Embryonic facial prominence (tissue), 1 donor: ENCODE measurements around the gene IFNW1.

Source experiments
- DNase-seq: peaks from one replicate; pipeline ENCODE4 v3.0.0-alpha.2; 2016; ENCODE audit errors: extremely low spot score

Gene IFNW1

DNA sequence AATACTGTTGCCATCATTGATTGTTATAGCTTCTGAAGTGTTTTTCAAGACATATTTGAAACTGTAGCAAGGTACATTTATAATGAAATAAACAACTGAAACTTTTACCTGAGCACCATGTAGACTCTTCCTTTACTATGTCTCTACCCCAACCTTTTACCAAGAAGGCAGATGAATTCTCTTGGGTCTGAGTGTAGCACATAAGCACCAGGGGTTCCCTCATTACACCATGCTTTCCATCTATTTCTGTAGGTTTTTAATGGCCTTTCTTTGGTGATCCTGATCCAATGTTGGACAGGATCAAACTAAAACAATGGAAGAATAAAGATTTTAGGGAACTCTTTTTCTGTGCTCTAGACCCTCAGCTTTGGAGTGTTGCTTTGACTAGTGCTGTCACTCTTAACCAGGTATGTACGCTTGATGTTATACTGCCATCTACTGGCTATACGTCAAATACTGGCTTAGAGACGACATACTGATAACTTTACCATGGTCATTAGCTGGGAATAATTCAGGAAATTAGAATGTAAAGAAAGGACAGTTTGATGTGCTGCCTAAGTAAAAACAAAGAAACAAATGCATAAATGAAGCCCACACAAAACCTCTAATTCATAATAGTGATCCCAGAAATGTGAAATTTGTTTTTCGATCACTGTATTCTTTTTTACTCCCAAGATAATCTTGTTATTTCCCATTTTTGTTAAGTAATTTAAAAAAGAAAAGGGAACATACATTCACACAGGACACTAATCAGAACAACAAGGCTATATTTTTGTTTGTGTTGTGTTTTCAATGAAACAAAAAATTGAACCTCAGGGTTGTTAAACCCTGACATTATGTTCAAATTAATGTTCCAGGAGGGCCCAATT lies 30.7 kb downstream of the IFNW1 start:
- DNase-seq: peak; percentile 64

DNA sequence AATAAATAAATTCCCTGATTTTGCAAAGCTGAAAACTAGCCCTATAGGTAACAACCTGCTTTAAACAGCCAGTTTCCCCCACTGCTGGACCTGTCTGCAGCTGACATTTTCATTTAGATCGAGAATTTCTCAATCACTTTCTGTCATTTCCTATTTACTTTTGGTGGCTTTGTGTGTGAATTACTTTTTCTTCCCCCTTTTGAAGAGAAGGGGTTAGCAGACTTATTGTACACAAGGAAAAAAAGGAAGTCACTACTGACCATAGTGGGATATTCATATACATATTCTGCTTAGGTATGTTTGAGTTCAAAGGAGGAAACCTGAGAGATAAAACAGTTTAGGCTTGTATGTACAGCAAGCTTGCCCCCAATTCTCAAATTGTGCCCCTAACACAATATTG lies 36.8 kb downstream of the IFNW1 start:
- no peak for DNase-seq

DNA sequence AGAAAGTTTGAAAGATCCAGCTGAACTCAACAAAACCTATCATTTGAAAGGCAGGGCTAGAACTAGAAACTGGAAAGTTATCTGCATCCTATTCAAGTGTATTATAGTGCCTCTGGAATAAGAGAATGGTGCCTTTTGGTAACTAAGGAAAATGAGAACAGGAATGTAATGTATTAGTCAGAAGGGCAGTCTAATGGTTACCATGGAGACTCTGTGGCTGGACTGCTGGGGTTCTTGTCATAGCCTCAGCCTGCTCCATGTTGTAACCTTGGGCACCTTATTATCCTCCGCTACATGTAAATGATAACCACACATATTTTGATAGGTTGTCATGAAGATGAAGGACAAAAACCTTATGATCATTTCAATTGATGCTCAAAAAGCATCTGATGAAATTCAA lies 39.3 kb downstream of the IFNW1 start:
- DNase-seq: no peak

GRCh38 chr9:21097817-21098216 lies 43.8 kb downstream of the IFNW1 start:
- no peak for DNase-seq

- no peak for DNase-seq
These were observed 44.8 kb downstream of the IFNW1 start for GRCh38 chr9:21096901-21097255.

DNA sequence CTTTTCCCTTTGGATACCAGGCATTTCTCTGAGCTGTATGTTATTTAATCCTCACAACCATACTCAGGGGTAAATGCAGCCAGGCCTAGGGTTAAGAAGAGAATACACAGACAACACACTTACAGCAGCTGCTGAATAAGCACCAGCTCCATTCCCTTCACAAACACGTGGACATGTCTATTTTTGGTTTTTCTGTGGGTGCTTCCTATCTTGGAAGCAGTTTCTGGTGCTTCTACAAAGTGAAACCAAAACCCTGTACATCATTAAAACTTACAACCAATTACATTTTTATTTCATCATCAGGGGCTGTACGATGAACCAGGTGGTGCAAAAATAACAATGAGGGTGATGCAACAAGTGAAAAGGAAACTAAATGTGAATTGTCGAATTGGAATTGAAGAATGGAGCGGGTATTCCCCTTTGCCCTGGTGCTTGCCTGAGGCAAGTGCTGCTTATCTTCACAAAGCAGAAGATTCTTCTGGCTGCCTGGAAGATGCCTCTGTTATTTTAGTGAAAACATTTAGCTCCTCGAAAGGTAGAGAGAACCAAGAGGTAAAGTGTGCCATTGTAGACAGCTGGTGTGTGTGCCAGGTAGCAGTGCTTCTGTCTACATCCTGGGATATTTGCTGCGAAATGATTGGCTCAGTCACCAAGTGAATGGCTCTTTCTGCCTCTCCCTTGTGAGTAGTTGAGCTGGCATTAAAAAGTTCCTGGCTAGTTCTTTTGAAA lies 45.3 kb downstream of the IFNW1 start:
- DNase-seq: no peak

- DNase-seq: no peak
These were observed 46.1 kb downstream of the IFNW1 start for GRCh38 chr9:21095561-21095960.
